GM13976 (cell line): ENCODE results near the gene EPHA10.
"Not testable (repeated sequence)": the region's sequence is repeated elsewhere in the genome, so short reads cannot be mapped to it uniquely, and the experiment has no call there.

ENCODE experiments used
- DNase-seq: peaks from one replicate; pipeline ENCODE4 v3.0.0; 2012; ENCODE audit warnings: low spot score
- CTCF ChIP-seq: IDR thresholded peaks from 2 replicates; pipeline ENCODE4 v1.5.1; 2012; ENCODE audit warnings: borderline replicate concordance, mild to moderate bottlenecking; ENCODE audit not compliant: insufficient read depth; ENCODE audit errors: extremely low read depth, missing control alignments, control extremely low read depth
- in situ Hi-C: fragments of 300-500 bp; cut with MboI; formaldehyde crosslinking; loops from one replicate; pipeline ENCODE4 v1.12.0; 2022; ENCODE audit warnings: low sequenced_read_pairs, mixed read lengths, inconsistent platforms; ENCODE audit not compliant: unreplicated experiment

EPHA10 gene

GRCh38 chr1:37794372-37795339 lies 29.7 kb upstream of the EPHA10 start:
- in situ Hi-C loops: no loop called here
- no peak for DNase-seq
- TF ChIP-seq CTCF: no peak

- peak; percentile 85 for DNase-seq
- in situ Hi-C loops: no loop called here
- TF ChIP-seq CTCF: no peak
Observed at GRCh38 chr1:37793773-37794371, 29.0 kb upstream of the EPHA10 start, which contains the start of gene MANEAL. Gene MANEAL, plus strand, starts transcription at chr1:37793847. Its CDS starts 336 bp downstream, at chr1:37794183.

GRCh38 chr1:37792943-37793686 lies 28.2 kb upstream of the EPHA10 start:
- no peak for TF ChIP-seq CTCF
- no peak for DNase-seq
- in situ Hi-C loops: no loop called here

GRCh38 chr1:37782491-37782890 lies 17.6 kb upstream of the EPHA10 start:
- no peak for TF ChIP-seq CTCF
- no peak for DNase-seq
- in situ Hi-C loops: no loop called here

- DNase-seq: no peak
- in situ Hi-C loops: no loop called here
- no peak for TF ChIP-seq CTCF
Observed at GRCh38 chr1:37778654-37779053, 13.7 kb upstream of the EPHA10 start.

- in situ Hi-C loops: no loop called here
- no peak for TF ChIP-seq CTCF
- DNase-seq: peak; percentile 47
Observed at GRCh38 chr1:37776946-37777516, 12.1 kb upstream of the EPHA10 start.

- DNase-seq, in situ Hi-C loops: not testable (repeated sequence)
Observed at GRCh38 chr1:37771440-37771839, 6.5 kb upstream of the EPHA10 start.
